HTR-8/SVneo (cell line): ENCODE data around the gene SHROOM4.

Experiments used
- DNase-seq: peaks from one replicate; pipeline ENCODE4 v3.0.0; 2011; ENCODE audit warnings: low spot score, mixed read lengths; ENCODE audit not compliant: insufficient read length
- FAIRE-seq: peaks from 2 replicates; lab custom pipeline; 2011; peaks lifted over from hg19 to GRCh38; lab: Jason Lieb, UNC

Gene SHROOM4

DNA sequence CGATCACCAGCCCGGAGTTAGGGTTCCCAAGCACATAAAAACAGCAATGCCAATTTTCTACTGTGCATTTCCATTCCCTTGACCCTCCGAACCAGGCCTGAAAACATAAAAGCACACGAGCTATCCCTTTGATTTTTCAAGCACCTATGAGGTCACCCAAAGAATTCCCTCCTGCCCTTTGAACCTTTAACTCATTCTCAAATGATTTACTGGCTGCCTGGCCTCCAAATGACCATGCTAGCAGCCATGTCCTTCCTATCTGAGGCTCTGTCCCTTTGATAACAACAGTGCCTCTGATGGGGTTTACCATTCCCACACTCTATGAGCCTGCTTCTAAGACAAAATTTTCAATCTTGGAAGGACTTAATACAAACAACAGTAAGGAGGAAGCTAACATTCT is 15.2 kb downstream of the SHROOM4 start:
- DNase-seq = no peak
- no peak for FAIRE-seq

DNA sequence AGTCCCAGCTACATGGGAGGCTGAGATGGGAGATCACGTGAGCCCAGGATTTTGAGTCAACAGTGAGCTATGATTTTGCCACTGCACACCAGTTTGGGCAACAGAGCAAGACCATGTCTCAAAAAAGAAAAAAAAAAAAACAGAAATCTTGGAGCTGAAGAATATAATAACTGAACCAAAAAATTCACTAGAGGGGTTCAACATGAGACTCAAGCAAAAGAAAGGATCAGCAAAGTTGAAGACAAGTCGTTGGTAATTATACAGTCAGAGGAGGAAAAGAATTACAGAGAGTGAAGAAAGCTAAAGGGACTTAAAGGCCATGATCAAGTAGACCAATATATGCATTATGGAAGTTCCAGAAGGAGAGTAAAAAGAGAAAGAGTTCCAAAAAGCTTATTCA is 26.9 kb downstream of the SHROOM4 start:
- FAIRE-seq (no peak), DNase-seq (no peak)

DNA sequence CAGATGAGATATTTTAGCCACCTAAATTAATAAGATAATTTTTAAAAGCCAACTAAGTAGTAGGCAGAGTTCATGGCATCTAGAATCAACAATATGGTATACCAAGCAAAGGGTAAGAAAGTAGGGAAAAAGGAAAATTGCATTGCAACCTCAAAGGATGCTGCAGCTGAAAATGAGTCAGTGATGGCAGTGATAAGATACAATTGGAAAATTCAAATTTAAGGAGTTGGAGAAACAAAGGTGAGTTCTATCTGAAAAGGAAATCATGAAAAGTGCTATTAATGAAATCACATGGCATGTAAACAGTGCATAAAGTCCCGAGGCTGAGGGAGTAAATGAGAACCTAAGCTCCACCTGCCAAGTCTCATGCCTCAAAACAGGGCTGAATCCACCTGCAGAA is 33.9 kb downstream of the SHROOM4 start:
- no peak for FAIRE-seq
- DNase-seq = no peak

DNA sequence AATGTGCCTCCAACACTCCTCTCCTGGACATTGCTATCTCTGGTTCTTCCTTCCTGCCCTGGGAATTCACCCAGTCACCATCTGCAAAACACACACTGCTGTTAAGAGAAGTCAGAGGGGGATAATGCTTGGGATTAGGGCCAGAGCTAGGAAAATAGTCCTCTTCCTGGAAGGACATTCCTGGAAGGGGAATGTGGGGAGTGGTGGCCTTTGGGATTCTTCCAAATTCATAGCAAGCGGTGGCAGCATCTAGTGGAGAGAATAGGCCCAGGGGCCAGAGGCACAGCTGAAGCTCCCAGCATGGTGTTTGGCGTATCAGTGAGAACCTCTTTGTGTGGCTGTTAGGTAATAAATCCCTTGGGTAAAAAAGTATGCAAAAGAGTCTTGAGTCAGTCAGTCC is 34.3 kb downstream of the SHROOM4 start:
- no peak for FAIRE-seq
- no peak for DNase-seq

DNA sequence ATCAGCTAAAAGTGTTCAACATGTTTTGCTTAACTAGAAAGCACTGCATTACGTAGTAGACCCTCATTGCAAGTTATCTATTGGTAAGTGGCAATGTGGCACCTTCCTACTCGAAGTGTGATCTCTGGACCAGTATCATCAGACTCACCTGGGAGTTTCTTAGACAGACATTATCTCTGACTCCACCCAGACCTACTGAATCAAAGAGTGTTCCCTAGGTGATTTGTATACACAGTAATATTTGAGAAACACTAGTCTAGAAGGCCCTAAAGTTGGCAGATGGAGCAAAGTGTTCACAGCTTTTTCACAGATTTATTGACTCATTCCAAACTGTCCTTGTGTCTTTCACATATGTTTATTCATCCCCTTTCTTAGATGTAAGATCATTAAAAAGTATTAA is 35.7 kb downstream of the SHROOM4 start:
- FAIRE-seq = no peak
- no peak for DNase-seq

DNA sequence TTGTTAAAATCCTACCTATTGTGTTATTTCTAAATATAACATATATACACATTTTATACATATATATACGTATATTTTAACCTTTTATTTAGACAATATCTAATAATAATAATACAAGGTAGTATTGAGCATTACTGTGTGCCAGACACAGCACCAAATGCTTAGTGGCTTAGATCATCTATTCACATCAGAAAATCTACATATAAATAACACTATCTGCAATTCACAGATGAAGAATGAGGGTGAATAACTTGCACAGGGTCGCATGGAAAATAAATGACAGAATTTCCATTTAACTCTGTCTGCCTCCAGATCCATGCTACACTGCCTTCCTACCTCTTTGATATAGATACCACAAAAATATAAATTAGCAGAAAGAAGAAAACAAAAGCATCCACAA is 37.7 kb downstream of the SHROOM4 start:
- no peak for FAIRE-seq
- DNase-seq = no peak

DNA sequence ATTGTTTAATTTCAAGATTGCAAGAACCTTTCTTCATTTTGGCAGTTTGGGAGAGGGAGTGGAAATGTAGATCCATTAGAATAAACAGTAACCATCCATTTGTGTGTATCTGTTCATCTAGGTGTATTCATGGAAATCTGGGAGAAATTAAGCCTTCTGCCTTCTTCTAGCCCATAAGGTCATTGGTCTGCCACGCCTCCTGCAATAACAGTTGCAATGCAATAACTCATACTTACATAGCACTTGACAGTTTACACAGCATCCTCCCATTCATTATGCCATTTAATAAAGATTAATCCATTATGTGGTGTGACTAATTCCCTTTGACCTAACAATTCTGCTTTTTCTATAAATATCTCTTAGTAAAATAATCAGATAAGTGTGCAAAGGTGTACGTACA is 42.6 kb downstream of the SHROOM4 start:
- DNase-seq (no peak), FAIRE-seq (no peak)

DNA sequence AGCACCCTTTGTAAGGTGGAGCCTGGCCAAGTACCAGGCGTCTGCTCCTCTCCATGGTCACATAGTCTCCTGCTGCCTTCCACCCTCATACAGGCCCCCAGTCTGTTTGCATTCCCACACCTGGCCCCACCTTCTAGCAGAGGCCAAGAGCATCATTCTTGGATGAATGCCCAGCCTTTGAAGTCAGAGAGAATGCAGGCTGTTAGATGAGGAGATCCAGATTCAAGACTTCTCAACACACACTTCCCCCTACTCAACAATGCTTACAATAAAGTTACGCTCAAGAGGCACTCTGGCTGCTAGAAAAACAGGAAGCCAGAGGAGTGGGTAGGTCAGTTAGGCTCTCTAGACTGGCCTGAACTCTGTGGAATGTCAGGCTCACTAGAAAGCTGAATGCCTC is 43.3 kb downstream of the SHROOM4 start:
- no peak for FAIRE-seq
- no peak for DNase-seq

DNA sequence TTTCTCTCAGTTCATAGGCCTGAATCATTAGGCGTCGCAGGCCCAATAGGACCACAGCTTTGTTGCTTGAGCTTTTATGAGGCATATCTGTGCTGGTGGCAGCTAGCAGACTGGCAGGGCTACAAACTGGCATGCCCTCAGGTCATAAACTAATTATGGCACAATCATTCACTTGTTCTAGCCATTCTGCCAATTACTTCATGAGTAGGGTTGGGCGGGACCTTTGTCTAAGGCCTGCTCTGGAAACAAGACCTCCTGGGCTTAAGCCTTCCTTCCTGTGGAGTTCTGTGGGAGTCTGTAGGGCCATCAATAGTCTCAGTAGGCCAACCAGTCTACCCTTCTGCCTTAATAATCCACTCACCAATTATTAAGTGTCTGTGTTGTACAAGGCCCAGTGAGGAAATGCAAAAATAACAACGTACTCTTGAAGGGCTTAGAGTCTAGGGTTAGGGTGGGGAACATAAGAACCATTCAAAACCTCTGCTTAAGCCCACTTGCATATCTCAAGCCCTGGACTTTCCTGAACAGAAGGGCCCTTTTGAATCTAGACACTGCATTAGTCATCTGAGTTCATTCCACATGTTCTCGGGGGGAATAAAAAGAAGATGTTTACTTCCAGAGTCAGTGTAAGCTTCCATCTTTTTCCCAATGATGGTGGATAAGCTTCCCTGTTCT is 44.5 kb downstream of the SHROOM4 start:
- no peak for DNase-seq
- no peak for FAIRE-seq

DNA sequence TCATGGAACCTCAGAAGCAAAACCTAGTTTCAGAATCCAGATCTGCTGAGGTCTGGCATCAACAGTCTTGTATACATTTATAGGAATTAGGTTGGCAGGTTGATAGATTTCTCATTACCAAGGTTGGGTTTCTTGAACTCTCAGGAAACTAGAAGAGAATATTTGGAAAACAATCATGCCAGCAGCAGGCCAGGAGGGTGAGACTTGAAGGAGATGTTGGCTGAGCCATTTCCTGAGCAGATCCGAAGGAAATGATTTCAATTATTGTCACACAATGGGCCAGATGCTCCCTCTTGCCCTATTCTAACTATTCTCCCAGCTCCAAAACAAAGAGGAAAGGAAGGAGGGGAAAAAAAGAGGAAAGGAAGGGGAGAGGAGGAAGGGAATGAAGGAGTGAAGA is 45.2 kb downstream of the SHROOM4 start:
- FAIRE-seq (no peak), DNase-seq (no peak)

DNA sequence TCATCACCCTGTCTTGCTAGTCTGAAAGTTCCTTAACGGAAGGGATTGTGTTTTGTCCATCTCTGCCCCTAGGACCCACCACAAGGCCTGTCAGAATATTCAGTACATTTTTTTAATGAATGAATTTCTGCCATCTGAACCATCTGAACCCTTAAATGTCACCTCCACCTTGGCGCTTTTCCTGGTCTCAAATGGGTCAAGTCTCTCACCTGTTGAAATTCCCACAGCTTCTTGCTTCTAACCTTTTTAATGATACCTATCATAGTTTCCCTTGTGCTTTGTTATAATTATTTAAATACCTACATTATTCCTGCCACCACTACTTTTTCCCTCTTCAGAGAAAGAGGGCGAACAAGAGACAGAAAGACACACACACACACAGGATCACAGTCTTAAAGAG is 48.0 kb downstream of the SHROOM4 start:
- FAIRE-seq = no peak

DNA sequence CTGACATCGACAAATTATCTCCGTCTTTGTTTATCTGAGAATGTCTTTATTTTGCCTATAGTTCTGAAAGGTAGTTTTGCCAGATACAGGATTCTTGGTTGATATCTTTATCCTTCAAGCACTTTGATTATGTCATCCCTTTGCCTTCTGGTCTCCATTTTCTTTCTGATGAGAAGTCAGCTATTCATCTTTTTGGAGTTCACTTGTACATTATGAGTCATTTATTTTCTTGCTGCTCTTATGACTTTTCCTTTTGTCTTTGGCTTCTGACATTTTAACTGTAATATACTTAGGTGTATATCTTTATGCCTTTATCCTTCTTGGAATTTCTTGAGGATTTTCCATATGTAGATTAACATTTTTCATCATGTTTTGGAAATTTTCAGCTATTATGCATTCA is 51.4 kb downstream of the SHROOM4 start:
- DNase-seq = no peak
- no peak for FAIRE-seq

More for the DNA sequence above, 48.0 kb downstream of the SHROOM4 start:
- DNase-seq = no peak

DNA sequence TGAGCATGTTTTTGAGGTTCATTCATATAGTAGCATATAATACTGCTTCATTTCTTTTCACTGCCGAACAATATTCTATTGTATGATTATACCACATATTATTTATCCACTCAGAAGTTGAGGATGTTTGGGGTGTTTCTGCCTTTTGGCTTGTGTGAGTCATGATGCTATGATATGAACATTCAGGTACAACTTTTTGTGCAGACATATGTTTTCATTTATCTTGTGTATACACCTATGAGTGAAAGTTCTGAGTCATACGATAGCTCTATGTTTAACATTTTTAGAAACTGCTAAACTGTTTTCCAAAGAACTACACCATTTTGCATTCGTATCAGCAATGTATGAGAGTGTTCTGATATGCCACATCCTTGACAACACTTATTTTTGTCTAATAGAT is 57.7 kb downstream of the SHROOM4 start:
- no peak for FAIRE-seq

DNA sequence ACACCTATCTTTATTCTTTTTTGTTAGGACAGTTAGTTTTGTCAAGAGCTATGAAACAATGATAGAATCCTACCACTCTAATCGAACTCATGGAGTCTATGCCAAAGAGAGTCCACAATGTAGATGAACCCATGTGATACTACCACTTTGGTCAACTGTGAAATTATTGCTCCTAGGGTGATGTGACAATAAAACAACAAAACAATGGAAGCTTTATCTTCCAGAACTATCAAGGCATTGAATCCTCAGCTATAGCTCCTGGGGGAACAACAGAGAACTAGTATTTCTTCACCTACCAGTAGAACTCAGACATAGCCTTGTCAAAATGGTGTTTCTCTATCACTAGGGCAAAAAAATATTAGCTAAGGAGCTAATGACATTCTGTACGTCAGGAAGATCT is 62.9 kb downstream of the SHROOM4 start:
- DNase-seq (no peak), FAIRE-seq (no peak)

More for the DNA sequence above, 57.7 kb downstream of the SHROOM4 start:
- DNase-seq = no peak

DNA sequence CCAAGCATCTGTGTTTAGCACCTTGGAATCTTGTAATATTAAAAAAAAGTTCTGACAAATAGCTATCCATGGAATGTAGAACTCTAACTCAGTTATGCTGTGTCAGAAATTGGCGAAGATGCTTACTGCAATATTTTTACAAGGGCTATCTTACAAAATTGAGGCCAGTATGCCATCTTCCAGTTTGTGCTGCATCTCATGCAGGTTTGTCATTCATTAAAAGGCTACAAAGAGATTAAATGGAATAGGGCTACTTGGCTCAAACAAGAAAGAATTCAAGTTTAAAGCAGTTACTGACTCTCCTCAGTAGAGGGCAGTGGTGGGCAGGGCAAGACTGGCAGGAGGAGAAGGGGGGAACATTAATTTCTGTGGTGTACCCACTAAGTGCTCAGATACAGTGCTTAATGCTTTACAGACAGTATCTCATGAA is 66.5 kb downstream of the SHROOM4 start:
- FAIRE-seq = no peak
- DNase-seq = no peak

DNA sequence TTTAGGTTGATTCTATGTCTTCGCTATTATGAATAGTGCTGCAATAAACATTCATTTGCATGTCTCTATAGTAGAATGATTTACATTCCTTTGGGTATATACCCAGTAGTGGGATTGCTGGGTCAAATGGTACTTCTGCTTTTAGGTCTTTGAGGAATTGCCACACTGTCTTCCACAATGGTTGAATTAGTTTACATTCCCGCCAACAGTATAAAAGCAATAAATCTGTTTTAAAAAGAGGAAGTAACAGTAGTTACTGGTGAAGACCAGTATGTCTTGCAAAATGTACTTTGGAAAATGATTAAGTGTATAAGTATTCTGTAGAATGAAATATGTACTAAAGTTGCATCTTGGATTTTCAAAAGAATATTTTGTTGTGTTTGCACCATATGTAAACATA is 77.3 kb downstream of the SHROOM4 start:
- DNase-seq (no peak), FAIRE-seq (no peak)

DNA sequence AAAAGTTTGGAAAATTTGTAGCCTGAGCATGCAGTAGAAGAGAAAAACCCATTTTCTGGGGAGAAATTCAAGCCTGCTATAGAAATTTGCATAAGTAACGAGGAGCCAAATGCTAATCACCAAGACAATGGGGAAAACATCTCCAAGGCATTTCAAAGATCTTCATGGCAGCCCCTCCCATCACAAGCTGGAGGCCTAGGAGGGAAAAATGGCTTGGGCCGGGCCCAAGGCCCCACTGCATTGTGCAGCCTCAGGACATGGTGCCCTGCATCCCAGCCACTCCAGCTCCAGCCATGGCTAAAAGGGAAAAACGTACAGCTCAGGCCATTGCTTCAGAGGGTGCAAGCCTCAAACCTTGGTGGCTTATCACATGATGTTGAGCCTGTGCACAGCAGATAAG is 87.7 kb downstream of the SHROOM4 start:
- FAIRE-seq (no peak), DNase-seq (no peak)

DNA sequence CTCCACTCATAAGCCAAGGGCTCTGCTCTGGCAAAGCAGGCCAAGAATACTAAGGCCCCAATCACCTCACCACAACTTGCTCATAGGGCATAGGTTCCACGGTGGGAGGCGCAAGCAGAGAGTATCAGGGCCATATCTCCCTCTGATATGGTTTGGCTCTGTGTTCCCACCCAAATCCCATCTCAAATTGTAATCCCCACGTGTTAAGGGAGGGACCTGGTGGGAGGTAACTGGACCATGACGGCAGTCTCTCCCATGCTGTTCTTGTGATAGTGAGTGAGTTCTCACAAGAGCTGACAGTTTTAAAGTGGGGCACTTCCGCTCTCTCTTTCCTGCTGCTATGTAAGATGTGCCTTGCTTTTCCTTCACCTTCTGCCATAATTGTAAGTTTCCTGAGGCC is 88.7 kb downstream of the SHROOM4 start:
- FAIRE-seq (no peak), DNase-seq (no peak)

DNA sequence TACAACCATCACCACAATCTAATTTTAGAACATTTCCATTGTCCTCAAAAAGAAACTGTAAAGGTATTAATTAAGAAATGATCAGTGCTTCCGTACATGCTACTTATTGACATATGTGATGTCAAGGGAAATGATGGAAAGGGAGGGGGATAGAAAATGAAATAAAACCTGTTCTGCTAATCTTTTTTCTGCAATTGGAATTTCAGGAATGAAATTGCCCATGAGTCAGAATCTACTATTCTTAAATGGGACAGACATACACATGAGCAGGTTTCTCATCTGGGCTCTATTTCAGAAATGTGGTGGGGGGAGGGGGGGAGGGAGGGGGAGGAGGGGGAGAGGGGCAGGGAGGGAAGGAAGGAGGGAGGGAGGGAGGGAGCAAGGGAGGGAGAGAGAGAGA is 91.0 kb downstream of the SHROOM4 start:
- no peak for FAIRE-seq
- DNase-seq = no peak

DNA sequence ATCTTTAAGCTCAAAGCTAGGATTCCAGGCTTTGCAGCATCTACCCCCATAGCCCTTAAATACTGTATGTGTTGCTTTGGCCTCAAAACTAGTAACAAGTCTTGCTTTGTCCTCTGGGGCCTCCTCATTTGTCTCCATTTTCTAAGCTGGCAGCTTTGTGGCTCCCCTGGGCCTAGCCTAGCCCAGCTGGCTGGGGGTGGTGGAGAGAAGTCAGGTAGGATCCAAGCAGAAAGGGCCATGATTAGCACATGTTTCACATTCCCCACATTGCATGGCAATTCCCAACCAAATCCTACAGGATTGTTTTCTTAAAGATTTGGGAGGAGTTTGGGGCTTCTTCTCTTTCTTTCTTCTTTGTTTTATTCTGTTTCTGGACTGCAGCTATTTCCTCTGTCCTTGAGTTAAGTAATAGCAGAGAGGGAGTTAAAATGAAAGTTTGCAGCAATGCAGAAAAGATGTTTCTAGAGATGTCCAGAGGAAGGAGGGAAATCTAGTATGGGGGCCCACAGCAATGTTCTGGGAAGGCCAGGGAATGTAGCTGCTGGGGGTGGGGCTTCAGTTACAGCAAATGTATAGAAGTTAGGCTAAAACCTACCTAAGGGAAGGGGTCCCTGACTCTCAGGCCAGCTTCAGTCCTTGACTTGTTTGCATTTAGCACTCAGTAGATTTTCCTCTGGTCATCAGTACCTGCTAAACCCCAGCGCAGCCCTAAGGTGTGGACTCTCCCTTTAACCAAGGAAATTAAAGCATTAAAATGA is 92.1 kb downstream of the SHROOM4 start:
- FAIRE-seq = no peak
- no peak for DNase-seq

DNA sequence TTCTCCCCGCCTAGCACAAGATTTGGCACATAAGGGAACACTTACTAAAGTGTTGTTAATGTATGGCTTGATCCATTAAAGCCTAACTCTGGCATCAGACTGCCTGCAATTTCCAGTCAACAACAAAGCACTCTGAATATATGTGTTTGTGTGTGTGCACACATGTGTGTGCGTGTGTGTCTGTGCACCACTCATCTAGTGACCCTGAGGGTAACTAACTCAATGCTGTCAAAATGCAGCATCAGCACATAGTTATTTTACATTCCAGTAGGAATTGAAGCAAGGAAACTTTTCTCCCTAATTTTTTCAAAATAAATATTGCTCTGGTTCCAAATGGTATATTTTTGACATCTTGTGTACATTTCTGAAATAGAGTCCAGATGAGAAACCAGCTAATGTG is 94.4 kb downstream of the SHROOM4 start:
- DNase-seq = no peak
- no peak for FAIRE-seq

DNA sequence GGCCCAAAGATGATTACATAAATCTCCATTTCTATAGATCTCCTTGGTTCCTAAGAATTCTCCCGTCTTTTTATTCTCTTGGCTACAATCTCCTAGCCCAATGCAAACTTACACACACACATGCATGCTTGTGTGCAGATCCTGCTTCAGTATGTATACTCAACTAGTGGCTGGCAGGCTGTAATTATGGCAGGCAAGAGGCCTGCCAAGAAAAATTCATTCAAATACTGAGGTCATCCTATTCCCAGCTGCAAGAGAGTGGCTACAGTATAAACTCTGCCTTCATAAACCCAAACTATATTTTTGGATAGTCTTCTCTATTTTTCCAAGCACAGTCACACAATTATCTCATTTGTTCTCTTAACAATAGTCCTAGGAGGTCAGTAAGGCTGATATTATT is 95.2 kb downstream of the SHROOM4 start:
- no peak for DNase-seq

More for the DNA sequence above, 95.2 kb downstream of the SHROOM4 start:
- FAIRE-seq = no peak
